HepG2 (cell line): ENCODE measurements around the gene IKZF3. TPM values are rescaled to one million over a fixed set of nuclear protein-coding genes. Genes with fewer than 3 reads are reported as not detected.

Experiments used
- ATF7 ChIP-seq, 2 experiments: fragments of 450-650 bp in 1 of 2; sonication (generic) in 1 of 2; formaldehyde crosslinking in 1 of 2; IDR thresholded peaks; 2 replicates each; pipeline versions ENCODE4 v1.4.0 to v1.6.1; 2016 to 2020; ENCODE audit warnings: antibody characterized with exemption in 1 of 2, mild to moderate bottlenecking in 1 of 2, missing genetic modification reagents in 1 of 2
- CREB1 ChIP-seq, 2 experiments: fragments of 450-650 bp in 1 of 2; IDR thresholded peaks; 2 replicates each; pipeline ENCODE4 v1.6.1; 2016 to 2017; ENCODE audit warnings: control low read depth in 1 of 2, mild to moderate bottlenecking in 1 of 2, missing compliant biosample characterization in 1 of 2, missing genetic modification characterization in 1 of 2
- DZIP1 ChIP-seq: sonication (generic); formaldehyde crosslinking; IDR thresholded peaks from 2 replicates; pipeline ENCODE4 v1.5.0; 2020; ENCODE audit warnings: mild to moderate bottlenecking, missing genetic modification reagents
- ELF3 ChIP-seq: IDR thresholded peaks from 2 replicates; pipeline ENCODE4 v1.6.1; 2016; ENCODE audit warnings: missing genetic modification reagents, missing compliant biosample characterization
- FIP1L1 ChIP-seq: fragments of 200-400 bp; formaldehyde crosslinking; IDR thresholded peaks from 2 replicates; pipeline ENCODE4 v1.6.1; 2018; ENCODE audit warnings: low read depth, mild to moderate bottlenecking, low read length, moderate library complexity, borderline replicate concordance; ENCODE audit not compliant: insufficient read depth
- IRF2 ChIP-seq: IDR thresholded peaks from 2 replicates; pipeline ENCODE4 v1.6.1; 2018; ENCODE audit warnings: missing genetic modification reagents, missing compliant biosample characterization
- MIER2 ChIP-seq: IDR thresholded peaks from 2 replicates; pipeline ENCODE4 v1.6.1; 2016; ENCODE audit warnings: missing biosample characterization, missing genetic modification reagents
- NCOR1 ChIP-seq: fragments of 200-600 bp; sonication (generic); IDR thresholded peaks from 2 replicates; pipeline ENCODE4 v1.7.0; 2017; ENCODE audit warnings: antibody characterized with exemption, low read length, borderline replicate concordance
- NFYC ChIP-seq: IDR thresholded peaks from 2 replicates; pipeline ENCODE4 v1.6.1; 2016; ENCODE audit warnings: missing genetic modification reagents, missing compliant biosample characterization
- RXRA ChIP-seq: sonication (generic); formaldehyde crosslinking; IDR thresholded peaks from 2 replicates; pipeline ENCODE4 v1.5.1; 2020; ENCODE audit warnings: missing genetic modification reagents
- SIX4 ChIP-seq: sonication (generic); formaldehyde crosslinking; IDR thresholded peaks from 2 replicates; pipeline ENCODE4 v1.4.0; 2020; ENCODE audit warnings: missing genetic modification reagents
- SOX5 ChIP-seq: IDR thresholded peaks from 2 replicates; pipeline ENCODE4 v1.6.1; 2016; ENCODE audit warnings: borderline replicate concordance
- SP140L ChIP-seq: sonication (generic); formaldehyde crosslinking; IDR thresholded peaks from 2 replicates; pipeline ENCODE4 v1.4.0; 2020; ENCODE audit warnings: missing genetic modification reagents, borderline replicate concordance
- STAT5B ChIP-seq: sonication (generic); formaldehyde crosslinking; IDR thresholded peaks from 2 replicates; pipeline ENCODE4 v1.4.0; 2020; ENCODE audit warnings: missing genetic modification reagents
- TCF12 ChIP-seq, 2 experiments: fragments of 450-650 bp in 1 of 2; sonication (generic) in 1 of 2; formaldehyde crosslinking in 1 of 2; IDR thresholded peaks; 2 replicates each; pipeline versions ENCODE4 v1.6.1 to v1.8.0; 2017 to 2022; ENCODE audit warnings: antibody characterized with exemption in 1 of 2, mild to moderate bottlenecking in 1 of 2, missing genetic modification reagents in 1 of 2, moderate library complexity in 1 of 2
- ZBTB8A ChIP-seq: sonication (generic); formaldehyde crosslinking; IDR thresholded peaks from 2 replicates; pipeline ENCODE4 v1.4.0; 2020; ENCODE audit warnings: mild to moderate bottlenecking, low read depth, missing genetic modification reagents, borderline replicate concordance
- ZNF124 ChIP-seq: sonication (generic); formaldehyde crosslinking; IDR thresholded peaks from 2 replicates; pipeline ENCODE4 v1.4.0; 2020; ENCODE audit warnings: missing genetic modification reagents
- ZNF207 ChIP-seq: fragments of 450-650 bp; IDR thresholded peaks from 2 replicates; pipeline ENCODE4 v1.6.1; 2016; ENCODE audit warnings: antibody characterized with exemption, borderline replicate concordance
- ZNF256 ChIP-seq: sonication (generic); formaldehyde crosslinking; conservative IDR thresholded peaks from 2 replicates; pipeline ENCODE4 v1.4.0; 2020; ENCODE audit warnings: missing genetic modification reagents
- ZNF337 ChIP-seq: sonication (generic); formaldehyde crosslinking; IDR thresholded peaks from 2 replicates; pipeline ENCODE4 v1.5.1; 2020; ENCODE audit warnings: missing genetic modification reagents, low read depth, mild to moderate bottlenecking, borderline replicate concordance
- ZNF567 ChIP-seq: sonication (generic); formaldehyde crosslinking; IDR thresholded peaks from 2 replicates; pipeline ENCODE4 v1.8.1; 2023; ENCODE audit warnings: mild to moderate bottlenecking, missing genetic modification reagents, borderline replicate concordance
- ZNF572 ChIP-seq: sonication (generic); formaldehyde crosslinking; IDR thresholded peaks from 2 replicates; pipeline ENCODE4 v1.5.1; 2020; ENCODE audit warnings: mild to moderate bottlenecking, missing genetic modification reagents
- ZSCAN9 ChIP-seq: IDR thresholded peaks from 2 replicates; pipeline ENCODE4 v1.6.1; 2016; ENCODE audit warnings: borderline replicate concordance
- polyA plus RNA-seq, 8 experiments: library from polyadenylated mRNA; depleted of rRNA in 3 of 8; stranded (reverse) in 7 of 8; unstranded in 1 of 8; fragments of >200 nt; fragmentation: Illumina TruSeq in 4 of 8; extraction: Trizol in 4 of 8; gene quantifications; 2 replicates each; pipeline versions ENCODE4 v1.2.1 to v1.2.3, GENCODE V29; 2011 to 2016; ENCODE audit warnings: low read depth in 4 of 8, missing spikeins in 1 of 8, mixed read lengths in 1 of 8; ENCODE audit not compliant: insufficient read depth in 1 of 8
- total RNA-seq, 5 experiments: library from RNA; depleted of rRNA; stranded (reverse); fragments of >200 nt; fragmentation: Illumina TruSeq; extraction: Trizol; gene quantifications; 2 replicates each; pipeline ENCODE4 v1.2.3, GENCODE V29; 2016; ENCODE audit warnings: low read depth in 1 of 5
- TF ChIP-seq, protein P1 (sequence below): IDR thresholded peaks from 2 replicates; pipeline ENCODE4 v1.6.1; 2018; ENCODE audit warnings: missing genetic modification reagents
- TF ChIP-seq, protein P2 (sequence below): IDR thresholded peaks from 2 replicates; pipeline ENCODE4 v1.6.1; 2016; ENCODE audit warnings: control low read depth

IKZF3 gene
- total and polyA plus RNA-seq, 2 of the 13 experiments (the other 11 are each of a cell fraction or from before 2014, with no cell fraction given), result not detected

GRCh38 chr17:39736319-39737165 is 127.6 kb downstream of the IKZF3 start (continued):
- TF ChIP-seq SOX5 (peak; percentile 84), NFYC (CRISPR knock-in tag) (0 out of 2 replicates have a peak, but pooled peaks have one; percentile 20), STAT5B (CRISPR knock-in tag) (no peak), ZNF567 (CRISPR knock-in tag) (no peak), ZSCAN9 (CRISPR knock-in tag) (peak; percentile 81), ZNF572 (no peak), ZNF207 (no peak), SIX4 (0 out of 2 replicates have a peak, but pooled peaks have one; percentile 53), RXRA (CRISPR knock-in tag) (peak; percentile 97), ZBTB8A (CRISPR knock-in tag) (no peak), CREB1 (IDR thresholded peaks at IDR 0.05) (no peak), CREB1 (CRISPR knock-in tag; IDR thresholded peaks at IDR 0.05) (peak; percentile 64; the same call in 1 of the 2 replicates), ZNF256 (CRISPR knock-in tag) (no peak), DZIP1 (CRISPR knock-in tag) (no peak), ELF3 (CRISPR knock-in tag) (peak; percentile 54), TCF12 (IDR thresholded peaks at IDR 0.05) (no peak), TCF12 (CRISPR knock-in tag; IDR thresholded peaks at IDR 0.05) (0 out of 2 replicates have a peak, but pooled peaks have one; percentile 42), MIER2 (CRISPR knock-in tag) (0 out of 2 replicates have a peak, but pooled peaks have one; percentile 22), ZNF124 (CRISPR knock-in tag) (no peak), SP140L (CRISPR knock-in tag) (peak; percentile 85; the same call in 1 of the 2 replicates), FIP1L1 (no peak), NCOR1 (peak; percentile 55; the same call in 1 of the 2 replicates), IRF2 (CRISPR knock-in tag) (peak; percentile 75), ZNF337 (CRISPR knock-in tag) (no peak), ATF7 (IDR thresholded peaks at IDR 0.05) (no peak), ATF7 (CRISPR knock-in tag; IDR thresholded peaks at IDR 0.05) (no peak)
- TF ChIP-seq, protein P1, sequence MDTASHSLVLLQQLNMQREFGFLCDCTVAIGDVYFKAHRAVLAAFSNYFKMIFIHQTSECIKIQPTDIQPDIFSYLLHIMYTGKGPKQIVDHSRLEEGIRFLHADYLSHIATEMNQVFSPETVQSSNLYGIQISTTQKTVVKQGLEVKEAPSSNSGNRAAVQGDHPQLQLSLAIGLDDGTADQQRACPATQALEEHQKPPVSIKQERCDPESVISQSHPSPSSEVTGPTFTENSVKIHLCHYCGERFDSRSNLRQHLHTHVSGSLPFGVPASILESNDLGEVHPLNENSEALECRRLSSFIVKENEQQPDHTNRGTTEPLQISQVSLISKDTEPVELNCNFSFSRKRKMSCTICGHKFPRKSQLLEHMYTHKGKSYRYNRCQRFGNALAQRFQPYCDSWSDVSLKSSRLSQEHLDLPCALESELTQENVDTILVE (CRISPR knock-in tag), result peak; percentile 56; the same call in 1 of the 2 replicates
- TF ChIP-seq, protein P2, sequence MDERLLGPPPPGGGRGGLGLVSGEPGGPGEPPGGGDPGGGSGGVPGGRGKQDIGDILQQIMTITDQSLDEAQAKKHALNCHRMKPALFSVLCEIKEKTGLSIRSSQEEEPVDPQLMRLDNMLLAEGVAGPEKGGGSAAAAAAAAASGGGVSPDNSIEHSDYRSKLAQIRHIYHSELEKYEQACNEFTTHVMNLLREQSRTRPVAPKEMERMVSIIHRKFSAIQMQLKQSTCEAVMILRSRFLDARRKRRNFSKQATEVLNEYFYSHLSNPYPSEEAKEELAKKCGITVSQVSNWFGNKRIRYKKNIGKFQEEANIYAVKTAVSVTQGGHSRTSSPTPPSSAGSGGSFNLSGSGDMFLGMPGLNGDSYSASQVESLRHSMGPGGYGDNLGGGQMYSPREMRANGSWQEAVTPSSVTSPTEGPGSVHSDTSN (CRISPR knock-in tag), result peak; percentile 76
